Transverse colon (tissue), 3 donors: Measurements from ENCODE around the gene INTS4.

Experiments
- CTCF ChIP-seq, 5 experiments: fragments of 200-600 bp in 3 of 5; fragments of 450-650 bp in 2 of 5; sonication (generic) in 3 of 5; IDR thresholded peaks; 1 replicate in 2 of 5; 2 replicates in 3 of 5; pipeline ENCODE4 v1.5.1; 2016 to 2017; ENCODE audit warnings: antibody characterized with exemption in 5 of 5, inconsistent platforms in 3 of 5, mild to moderate bottlenecking in 2 of 5, moderate library complexity in 1 of 5
- POLR2A ChIP-seq: fragments of 450-650 bp; IDR thresholded peaks from one replicate; pipeline ENCODE4 v1.6.1; 2016; ENCODE audit warnings: antibody characterized with exemption, mild to moderate bottlenecking, moderate library complexity

- TF ChIP-seq CTCF (IDR thresholded peaks at IDR 0.05): no peak
- no peak for TF ChIP-seq POLR2A
Observed at GRCh38 chr11:77854838-77855237, 139.6 kb downstream of the INTS4 start.
